ENCODE data around the gene NTPCR. TPM values are rescaled to one million over a fixed set of nuclear protein-coding genes. Genes with fewer than 3 reads are reported as not detected.
"Not testable (repeated sequence)": the region's sequence is repeated elsewhere in the genome, so short reads cannot be mapped to it uniquely, and the experiment has no call there.

Gene NTPCR
- polyA plus RNA-seq, 1 donor, result 45.9 TPM

DNA sequence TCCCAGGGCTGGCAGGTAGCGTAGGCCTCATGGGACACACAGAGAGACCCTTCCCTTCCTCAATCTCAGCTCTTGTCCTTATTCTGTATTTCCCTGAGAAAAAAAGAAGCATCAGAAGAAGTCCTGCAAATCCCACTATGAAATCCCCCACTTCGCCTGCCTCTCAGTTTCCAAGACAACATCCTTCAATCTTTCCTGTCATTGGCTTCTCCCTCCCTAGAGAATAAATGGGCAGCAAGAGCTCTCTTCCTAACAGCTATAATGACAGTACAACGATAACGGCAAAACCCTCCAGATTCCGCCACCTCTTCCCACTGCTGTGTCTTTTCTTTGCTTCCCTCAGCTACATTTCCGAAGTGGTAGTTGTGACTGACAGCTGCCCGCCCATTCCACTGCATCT is 41.6 kb upstream of the NTPCR start:
- 92% methylated on average over 2 of the region's 7 CpGs for WGBS (ENCODE audit: insufficient coverage, low lambda C conversion rate)
- no peaks in the 10 kb centered on the region for H3K9me3 ChIP-seq (ENCODE audit: control insufficient read depth, low read depth, low read length)
- DNase-seq, result no peak
- H3K36me3 ChIP-seq (ENCODE audit: control insufficient read depth, insufficient read depth, low read length), result no peaks in the 10 kb centered on the region
- no peak overlapping the region for H3K27ac ChIP-seq (ENCODE audit: low read length)
- no peak overlapping the region for H3K4me3 ChIP-seq (ENCODE audit: low read length)
- H3K27me3 ChIP-seq (ENCODE audit: control insufficient read depth, insufficient read depth, low read length), result no peaks in the 10 kb centered on the region
- H3K4me1 ChIP-seq (ENCODE audit: control insufficient read depth, insufficient read depth, low read length), result peaks cover 4% of the 10 kb centered on the region

DNA sequence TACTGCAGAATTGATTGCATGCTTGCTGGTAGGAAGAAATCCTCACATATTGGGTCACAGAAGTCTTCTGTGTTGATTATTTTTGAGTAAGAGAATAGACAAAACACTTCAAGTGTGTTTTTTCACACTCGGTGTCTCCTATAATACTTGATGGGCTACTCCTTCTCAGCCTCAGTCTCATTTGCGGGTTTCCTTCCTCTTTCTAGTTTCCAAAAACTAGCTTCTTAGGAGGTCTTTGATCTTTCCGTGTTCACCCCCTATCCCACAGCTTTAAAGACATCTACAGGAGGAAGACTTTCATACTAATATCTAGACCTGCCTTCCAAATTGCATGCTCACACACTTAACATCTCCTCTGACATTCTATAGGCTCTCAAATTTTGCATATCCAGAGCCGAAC is 40.7 kb upstream of the NTPCR start:
- Histone ChIP-seq H3K4me3 (ENCODE audit: low read length) (no peak overlapping the region), H3K27ac (ENCODE audit: low read length) (no peak overlapping the region), H3K36me3 (ENCODE audit: control insufficient read depth, insufficient read depth, low read length) (no peaks in the 10 kb centered on the region), H3K9me3 (ENCODE audit: control insufficient read depth, low read depth, low read length) (no peaks in the 10 kb centered on the region), H3K27me3 (ENCODE audit: control insufficient read depth, insufficient read depth, low read length) (no peaks in the 10 kb centered on the region), H3K4me1 (ENCODE audit: control insufficient read depth, insufficient read depth, low read length) (no peaks in the 10 kb centered on the region)
- no peak for DNase-seq
- WGBS (ENCODE audit: insufficient coverage, low lambda C conversion rate), result 83% methylated on average over 3 of the region's 4 CpGs

- no peaks in the 10 kb centered on the region for H3K4me1 ChIP-seq (ENCODE audit: control insufficient read depth, insufficient read depth, low read length)
- DNase-seq, result no peak
- no peaks in the 10 kb centered on the region for H3K9me3 ChIP-seq (ENCODE audit: control insufficient read depth, low read depth, low read length)
- H3K36me3 ChIP-seq (ENCODE audit: control insufficient read depth, insufficient read depth, low read length), result no peaks in the 10 kb centered on the region
- no peak overlapping the region for H3K4me3 ChIP-seq (ENCODE audit: low read length)
- H3K27ac ChIP-seq (ENCODE audit: low read length), result no peak overlapping the region
- 90% methylated on average over 2 of the region's 5 CpGs for WGBS (ENCODE audit: insufficient coverage, low lambda C conversion rate)
- H3K27me3 ChIP-seq (ENCODE audit: control insufficient read depth, insufficient read depth, low read length), result no peaks in the 10 kb centered on the region
These were observed 39.3 kb upstream of the NTPCR start for GRCh38 chr1:232911027-232911599.

DNA sequence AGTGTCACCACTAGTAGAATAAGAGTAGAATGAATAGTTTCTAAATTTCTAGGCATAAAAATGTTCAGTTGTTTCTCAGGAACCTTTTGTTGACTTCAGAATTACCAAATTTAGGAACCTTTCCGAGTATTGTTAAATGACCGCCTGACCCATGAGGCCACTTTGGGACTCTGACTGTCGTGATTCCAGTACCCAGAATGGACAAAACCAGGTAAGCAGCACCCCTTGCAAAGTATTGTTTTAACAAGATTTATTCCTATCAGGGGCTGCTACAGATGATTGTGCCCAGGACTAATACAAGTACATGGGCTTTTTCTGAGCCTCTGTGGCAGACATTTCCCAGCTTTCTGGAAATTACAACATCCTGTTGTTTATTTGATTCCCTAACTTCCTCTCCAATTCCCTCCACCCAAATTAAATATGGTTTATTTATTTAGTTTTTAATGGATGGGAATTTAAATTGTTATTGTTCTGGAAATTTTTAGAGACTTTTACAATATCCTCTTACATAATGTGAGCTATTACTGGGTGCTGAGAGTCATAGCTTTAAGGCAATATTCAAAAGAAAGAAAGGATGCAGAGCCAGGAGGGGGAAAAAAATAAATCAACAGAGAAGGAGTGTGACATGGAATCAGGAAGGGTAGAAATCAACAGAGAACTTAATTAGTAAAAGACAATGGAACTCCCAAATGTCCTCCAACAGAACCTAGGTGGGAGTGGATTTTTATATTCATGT is 37.4 kb upstream of the NTPCR start:
- no CpG with 5 or more reads among the region's 3 CpGs for WGBS (ENCODE audit: insufficient coverage, low lambda C conversion rate)
- H3K36me3 ChIP-seq (ENCODE audit: control insufficient read depth, insufficient read depth, low read length), result no peaks in the 10 kb centered on the region
- no peak for DNase-seq
- no peaks in the 10 kb centered on the region for H3K27me3 ChIP-seq (ENCODE audit: control insufficient read depth, insufficient read depth, low read length)
- no peaks in the 10 kb centered on the region for H3K9me3 ChIP-seq (ENCODE audit: control insufficient read depth, low read depth, low read length)
- no peak overlapping the region for H3K27ac ChIP-seq (ENCODE audit: low read length)
- H3K4me1 ChIP-seq (ENCODE audit: control insufficient read depth, insufficient read depth, low read length), result no peaks in the 10 kb centered on the region
- no peak overlapping the region for H3K4me3 ChIP-seq (ENCODE audit: low read length)

GRCh38 chr1:232914271-232914670 is 36.1 kb upstream of the NTPCR start:
- H3K4me1 ChIP-seq (ENCODE audit: control insufficient read depth, insufficient read depth, low read length); H3K4me3 ChIP-seq (ENCODE audit: low read length); H3K27ac ChIP-seq (ENCODE audit: low read length); H3K36me3 ChIP-seq (ENCODE audit: control insufficient read depth, insufficient read depth, low read length); DNase-seq; H3K27me3 ChIP-seq (ENCODE audit: control insufficient read depth, insufficient read depth, low read length); H3K9me3 ChIP-seq (ENCODE audit: control insufficient read depth, low read depth, low read length): not testable (repeated sequence)
- WGBS (ENCODE audit: insufficient coverage, low lambda C conversion rate), result 100% methylated on average over 1 of the region's 2 CpGs

DNA sequence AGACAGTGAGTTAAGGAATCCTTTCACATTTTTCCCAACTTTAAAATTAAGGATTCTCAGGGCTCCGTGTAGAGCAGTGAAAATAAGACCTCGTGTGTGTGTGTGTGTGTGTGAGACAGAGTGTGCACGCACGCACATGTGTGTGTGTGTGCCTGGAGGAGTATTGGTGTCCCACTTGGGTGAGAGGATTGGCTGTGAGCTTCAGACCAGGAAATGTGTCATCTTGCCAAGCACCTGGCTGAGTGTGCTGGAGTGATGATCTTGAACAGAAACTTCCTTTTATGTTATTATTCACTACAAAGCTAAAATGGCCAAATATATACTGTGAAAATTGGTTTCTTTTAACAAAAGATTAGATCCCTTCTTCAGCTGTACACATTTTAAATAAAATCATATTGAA is 35.2 kb upstream of the NTPCR start:
- H3K4me3 ChIP-seq (ENCODE audit: low read length), result no peak overlapping the region
- no peak overlapping the region for H3K27ac ChIP-seq (ENCODE audit: low read length)
- no peaks in the 10 kb centered on the region for H3K4me1 ChIP-seq (ENCODE audit: control insufficient read depth, insufficient read depth, low read length)
- no CpG with 5 or more reads among the region's 4 CpGs for WGBS (ENCODE audit: insufficient coverage, low lambda C conversion rate)
- no peaks in the 10 kb centered on the region for H3K36me3 ChIP-seq (ENCODE audit: control insufficient read depth, insufficient read depth, low read length)
- no peak for DNase-seq
- no peaks in the 10 kb centered on the region for H3K27me3 ChIP-seq (ENCODE audit: control insufficient read depth, insufficient read depth, low read length)
- no peaks in the 10 kb centered on the region for H3K9me3 ChIP-seq (ENCODE audit: control insufficient read depth, low read depth, low read length)

GRCh38 chr1:232917053-232917452 is 33.4 kb upstream of the NTPCR start:
- H3K27ac ChIP-seq (ENCODE audit: low read length), result no peak overlapping the region
- H3K36me3 ChIP-seq (ENCODE audit: control insufficient read depth, insufficient read depth, low read length), result no peaks in the 10 kb centered on the region
- DNase-seq, result no peak
- WGBS (ENCODE audit: insufficient coverage, low lambda C conversion rate), result no CpG with 5 or more reads among the region's 3 CpGs
- H3K4me3 ChIP-seq (ENCODE audit: low read length), result no peak overlapping the region
- no peaks in the 10 kb centered on the region for H3K9me3 ChIP-seq (ENCODE audit: control insufficient read depth, low read depth, low read length)
- H3K27me3 ChIP-seq (ENCODE audit: control insufficient read depth, insufficient read depth, low read length), result no peaks in the 10 kb centered on the region
- H3K4me1 ChIP-seq (ENCODE audit: control insufficient read depth, insufficient read depth, low read length), result no peaks in the 10 kb centered on the region

DNA sequence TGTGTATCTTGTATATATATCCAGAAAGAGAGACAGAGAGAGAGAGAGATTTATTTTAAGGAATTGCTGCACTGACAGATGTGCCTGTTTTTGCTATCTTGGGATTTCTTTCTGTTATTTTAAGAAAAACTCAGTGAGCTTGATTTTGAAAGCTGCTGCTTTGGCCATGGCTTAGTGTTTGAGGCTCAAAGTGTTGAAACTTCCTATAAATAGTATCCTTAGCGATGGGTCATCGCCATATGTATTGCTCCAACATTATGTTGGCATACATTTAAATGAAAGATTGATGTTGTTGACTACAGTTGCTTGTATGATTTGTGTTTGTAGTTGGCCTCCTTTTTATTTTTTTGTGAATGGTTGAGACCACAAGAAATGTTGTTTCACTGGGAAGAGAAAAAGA is 29.0 kb upstream of the NTPCR start:
- Histone ChIP-seq H3K36me3 (ENCODE audit: control insufficient read depth, insufficient read depth, low read length) (no peaks in the 10 kb centered on the region), H3K27me3 (ENCODE audit: control insufficient read depth, insufficient read depth, low read length) (no peaks in the 10 kb centered on the region), H3K9me3 (ENCODE audit: control insufficient read depth, low read depth, low read length) (no peaks in the 10 kb centered on the region), H3K27ac (ENCODE audit: low read length) (no peak overlapping the region), H3K4me1 (ENCODE audit: control insufficient read depth, insufficient read depth, low read length) (no peaks in the 10 kb centered on the region), H3K4me3 (ENCODE audit: low read length) (no peak overlapping the region)
- no peak for DNase-seq
- WGBS (ENCODE audit: insufficient coverage, low lambda C conversion rate), result no CpG with 5 or more reads among the region's 2 CpGs

- DNase-seq, result no peak
- H3K27me3 ChIP-seq (ENCODE audit: control insufficient read depth, insufficient read depth, low read length), result no peaks in the 10 kb centered on the region
- WGBS (ENCODE audit: insufficient coverage, low lambda C conversion rate), result no CpG with 5 or more reads among the region's 2 CpGs
- no peaks in the 10 kb centered on the region for H3K9me3 ChIP-seq (ENCODE audit: control insufficient read depth, low read depth, low read length)
- no peaks in the 10 kb centered on the region for H3K36me3 ChIP-seq (ENCODE audit: control insufficient read depth, insufficient read depth, low read length)
- H3K27ac ChIP-seq (ENCODE audit: low read length), result no peak overlapping the region
- no peaks in the 10 kb centered on the region for H3K4me1 ChIP-seq (ENCODE audit: control insufficient read depth, insufficient read depth, low read length)
- no peak overlapping the region for H3K4me3 ChIP-seq (ENCODE audit: low read length)
These were observed 27.9 kb upstream of the NTPCR start for GRCh38 chr1:232922485-232922884.

- no peak overlapping the region for H3K27ac ChIP-seq (ENCODE audit: low read length)
- no CpG with 5 or more reads among the region's 4 CpGs for WGBS (ENCODE audit: insufficient coverage, low lambda C conversion rate)
- no peak overlapping the region for H3K4me3 ChIP-seq (ENCODE audit: low read length)
- no peaks in the 10 kb centered on the region for H3K4me1 ChIP-seq (ENCODE audit: control insufficient read depth, insufficient read depth, low read length)
- no peaks in the 10 kb centered on the region for H3K27me3 ChIP-seq (ENCODE audit: control insufficient read depth, insufficient read depth, low read length)
- no peak for DNase-seq
- no peaks in the 10 kb centered on the region for H3K9me3 ChIP-seq (ENCODE audit: control insufficient read depth, low read depth, low read length)
- no peaks in the 10 kb centered on the region for H3K36me3 ChIP-seq (ENCODE audit: control insufficient read depth, insufficient read depth, low read length)
These were observed 26.5 kb upstream of the NTPCR start for GRCh38 chr1:232923739-232924386.

Measured in large intestine (tissue), 3 donors.